RCC 7860 (cell line): Measurements from ENCODE around the gene KCNAB1.
"Not testable (repeated sequence)": the region's sequence is repeated elsewhere in the genome, so short reads cannot be mapped to it uniquely, and the experiment has no call there.

Source experiments
- DNase-seq: peaks from one replicate; pipeline ENCODE4 v3.0.0-alpha.2; 2015; ENCODE audit warnings: low spot score
- FAIRE-seq: peaks from 2 replicates; lab custom pipeline; 2012; peaks lifted over from hg19 to GRCh38; lab: Jason Lieb, UNC

The KCNAB1 gene

GRCh38 chr3:156256256-156256655, 135.9 kb downstream of the KCNAB1 start:
- FAIRE-seq (no peak), DNase-seq (no peak)

GRCh38 chr3:156256945-156257344, 136.6 kb downstream of the KCNAB1 start:
- FAIRE-seq (no peak), DNase-seq (no peak)

- FAIRE-seq, result no peak
- no peak for DNase-seq
Observed at GRCh38 chr3:156258301-156258700, 137.9 kb downstream of the KCNAB1 start.

DNA sequence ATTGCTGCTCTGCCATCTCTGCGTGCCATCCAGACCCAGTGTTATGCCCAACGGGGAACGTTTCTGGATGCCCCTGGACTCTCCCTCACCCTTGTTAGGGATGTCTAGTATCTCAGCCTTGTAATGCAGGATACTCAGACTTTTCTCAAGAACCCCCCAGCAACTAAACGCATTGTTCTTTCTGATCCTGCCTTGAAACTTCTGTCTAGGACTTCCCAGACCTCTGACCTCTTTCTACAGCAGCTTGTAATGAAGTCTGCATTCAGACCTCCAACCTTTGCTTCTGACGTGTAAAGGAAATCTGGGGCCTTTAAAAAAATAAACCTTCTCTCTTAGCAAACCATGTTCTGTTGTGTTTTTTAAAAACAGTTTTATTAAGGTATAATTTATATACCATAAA, 139.5 kb downstream of the KCNAB1 start:
- no peak for FAIRE-seq

DNA sequence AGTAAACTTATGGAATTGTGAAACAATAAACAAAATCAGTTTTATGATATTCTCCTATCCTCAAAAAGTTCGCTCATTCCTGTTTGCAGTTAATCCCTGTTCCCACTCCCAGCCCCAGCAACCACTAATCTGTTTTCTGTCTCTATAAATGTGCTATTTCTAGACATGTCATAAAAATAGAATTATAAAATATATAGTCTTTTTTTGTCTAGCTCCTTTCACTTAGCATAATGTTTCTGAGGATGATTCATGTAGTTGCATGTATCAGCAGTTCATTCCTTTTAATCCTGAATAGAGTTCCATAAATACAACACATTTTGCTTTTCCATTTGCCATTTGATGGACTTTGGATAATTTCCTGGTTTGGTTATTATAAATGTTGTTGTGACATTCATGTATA, 140.0 kb downstream of the KCNAB1 start:
- FAIRE-seq (no peak), DNase-seq (no peak)

More for the DNA sequence above, 139.5 kb downstream of the KCNAB1 start:
- no peak for DNase-seq

GRCh38 chr3:156264771-156265170, 144.4 kb downstream of the KCNAB1 start:
- DNase-seq (no peak), FAIRE-seq (no peak)

DNA sequence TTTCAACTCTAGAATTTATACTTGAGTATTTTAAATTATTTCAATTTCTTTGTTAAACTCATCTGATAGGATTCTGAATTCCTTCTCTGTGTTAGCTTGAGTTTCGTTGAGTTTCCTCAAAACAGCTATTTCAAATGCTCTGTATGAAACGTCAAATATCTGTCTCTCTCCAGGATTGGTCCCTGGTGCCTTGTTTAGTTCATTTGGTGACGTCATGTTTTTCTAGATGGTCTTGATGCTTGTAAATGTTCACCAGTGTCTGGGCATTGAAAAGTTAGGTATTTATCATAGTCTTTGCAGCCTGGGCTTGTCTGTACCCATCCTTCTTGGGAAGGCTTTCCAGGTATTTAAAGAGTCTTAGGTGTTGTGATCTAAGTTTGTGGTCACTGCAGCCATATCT, 151.1 kb downstream of the KCNAB1 start:
- FAIRE-seq (no peak), DNase-seq (no peak)

GRCh38 chr3:156271995-156272719, 151.8 kb downstream of the KCNAB1 start:
- no peak for DNase-seq
- no peak for FAIRE-seq

- FAIRE-seq (no peak), DNase-seq (no peak)
Observed at GRCh38 chr3:156273111-156273694, 152.8 kb downstream of the KCNAB1 start.

DNA sequence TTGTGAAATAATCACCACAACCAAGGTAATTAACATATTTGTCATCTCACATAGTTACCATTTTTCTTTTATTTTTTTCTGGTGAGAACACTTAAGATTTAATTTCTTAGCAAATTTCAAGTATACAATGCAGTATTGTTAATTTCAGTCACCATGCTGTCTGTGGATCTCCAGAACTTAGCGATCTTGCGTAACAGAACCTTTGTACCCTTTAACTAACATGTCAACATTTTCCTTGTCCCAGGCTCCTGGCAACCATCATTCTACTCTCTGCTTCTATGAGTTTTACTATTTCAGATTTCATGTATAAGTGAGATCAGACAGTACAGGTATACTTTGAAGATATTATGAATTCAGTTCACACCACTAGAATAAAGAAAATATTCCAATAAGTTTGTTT, 154.4 kb downstream of the KCNAB1 start:
- FAIRE-seq (no peak), DNase-seq (no peak)

DNA sequence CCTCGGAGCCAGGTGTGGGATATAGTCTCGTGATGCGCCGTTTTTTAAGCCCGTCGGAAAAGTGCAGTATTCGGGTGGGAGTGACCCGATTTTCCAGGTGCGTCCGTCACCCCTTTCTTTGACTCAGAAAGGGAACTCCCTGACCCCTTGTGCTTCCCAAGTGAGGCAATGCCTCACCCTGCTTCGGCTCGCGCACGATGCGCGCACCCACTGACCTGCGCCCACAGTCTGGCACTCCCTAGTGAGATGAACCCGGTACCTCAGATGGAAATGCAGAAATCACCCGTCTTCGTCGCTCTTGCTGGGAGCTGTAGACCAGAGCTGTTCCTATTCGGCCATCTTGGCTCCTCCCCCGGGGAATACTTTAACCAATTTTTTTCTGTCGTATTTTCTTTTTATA, 164.3 kb downstream of the KCNAB1 start:
- not testable (repeated sequence) for FAIRE-seq, DNase-seq

DNA sequence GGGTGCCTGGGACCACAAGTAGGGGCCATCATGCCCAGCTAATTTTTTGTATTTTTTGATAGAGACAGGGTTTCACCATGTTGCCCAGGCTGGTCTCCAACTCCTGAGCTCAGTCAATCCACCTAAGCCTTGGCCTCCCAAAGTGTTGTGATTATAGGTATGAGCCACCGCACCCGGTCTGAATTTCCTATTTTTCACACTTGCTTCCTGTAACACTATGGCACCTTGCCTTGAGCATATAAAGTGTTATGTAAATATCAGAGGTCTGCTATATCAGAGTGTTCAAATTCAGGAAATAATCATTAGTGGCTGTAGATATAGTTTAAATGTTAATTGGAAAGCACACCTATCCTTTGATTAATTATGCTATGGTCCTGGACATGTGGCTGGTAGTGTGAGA, 165.2 kb downstream of the KCNAB1 start:
- no peak for DNase-seq
- FAIRE-seq, result no peak

- no peak for DNase-seq
- FAIRE-seq, result no peak
Observed at GRCh38 chr3:156290924-156291271, 170.5 kb downstream of the KCNAB1 start.

- FAIRE-seq (no peak), DNase-seq (no peak)
Observed at GRCh38 chr3:156291272-156292123, 171.1 kb downstream of the KCNAB1 start.

DNA sequence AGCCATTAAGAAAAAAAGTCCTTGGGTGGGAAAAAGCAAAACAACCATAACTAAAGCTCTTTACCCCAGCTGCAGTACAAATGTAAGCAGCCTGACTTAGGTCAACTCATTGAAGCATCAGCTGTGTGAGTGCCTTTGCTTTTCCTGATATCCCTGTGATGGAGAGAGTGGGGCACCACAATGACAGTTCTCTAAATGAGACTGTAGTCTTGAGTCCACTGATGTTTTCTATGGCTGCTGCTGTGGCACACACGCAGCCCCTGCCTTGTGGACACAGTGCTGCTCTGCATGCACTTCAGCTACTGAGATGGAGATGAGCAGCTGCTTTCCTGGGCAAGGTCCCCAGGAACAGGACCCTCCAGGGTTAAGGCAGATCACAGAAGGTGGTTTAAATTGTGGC, 173.2 kb downstream of the KCNAB1 start:
- no peak for DNase-seq
- FAIRE-seq, result no peak

DNA sequence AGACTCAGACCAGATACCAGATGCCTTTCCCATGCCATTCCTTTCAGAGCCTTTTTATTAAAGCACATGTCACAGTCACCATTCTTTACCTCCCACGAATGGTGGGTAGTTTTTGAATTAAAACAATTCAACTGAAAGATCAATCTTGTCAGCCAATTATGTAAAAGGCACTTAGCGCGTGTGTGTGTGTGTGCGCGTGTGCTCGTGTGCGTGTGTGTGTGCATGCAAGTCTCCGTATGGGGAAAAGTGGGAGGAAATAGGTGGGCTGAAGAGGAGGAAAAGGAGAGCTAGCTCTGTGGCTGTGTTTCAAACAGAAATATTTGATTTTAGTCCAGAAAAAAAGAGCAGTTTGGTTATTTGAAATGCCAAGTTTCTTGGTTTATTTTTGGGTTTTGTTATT, 177.2 kb downstream of the KCNAB1 start:
- DNase-seq, result no peak
- no peak for FAIRE-seq

DNA sequence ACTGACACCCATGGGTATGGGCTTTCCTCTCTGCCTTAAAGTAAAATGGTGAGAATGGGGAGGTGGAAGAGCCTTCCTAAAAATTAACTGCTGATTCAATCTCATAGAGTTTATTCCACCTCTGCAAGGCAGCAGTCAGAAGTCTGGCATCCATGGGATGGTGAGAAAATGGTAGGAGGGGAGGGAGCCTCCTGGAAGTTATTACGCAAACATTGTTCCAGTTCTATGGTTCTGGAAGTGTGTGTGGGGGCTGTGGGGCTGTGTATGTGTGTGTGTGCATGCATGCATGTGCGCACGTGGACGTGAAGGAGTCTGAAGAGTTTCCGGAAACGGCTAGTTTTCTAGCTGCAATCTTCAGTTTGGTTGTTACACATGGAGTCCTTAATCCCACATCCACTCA, 177.6 kb downstream of the KCNAB1 start:
- FAIRE-seq, result no peak
- DNase-seq, result no peak

- DNase-seq (no peak), FAIRE-seq (no peak)
Observed at GRCh38 chr3:156298938-156299337, 178.6 kb downstream of the KCNAB1 start.

GRCh38 chr3:156299569-156299968, 179.2 kb downstream of the KCNAB1 start:
- DNase-seq (no peak), FAIRE-seq (no peak)

GRCh38 chr3:156300371-156300770, 180.0 kb downstream of the KCNAB1 start:
- FAIRE-seq (no peak), DNase-seq (no peak)

DNA sequence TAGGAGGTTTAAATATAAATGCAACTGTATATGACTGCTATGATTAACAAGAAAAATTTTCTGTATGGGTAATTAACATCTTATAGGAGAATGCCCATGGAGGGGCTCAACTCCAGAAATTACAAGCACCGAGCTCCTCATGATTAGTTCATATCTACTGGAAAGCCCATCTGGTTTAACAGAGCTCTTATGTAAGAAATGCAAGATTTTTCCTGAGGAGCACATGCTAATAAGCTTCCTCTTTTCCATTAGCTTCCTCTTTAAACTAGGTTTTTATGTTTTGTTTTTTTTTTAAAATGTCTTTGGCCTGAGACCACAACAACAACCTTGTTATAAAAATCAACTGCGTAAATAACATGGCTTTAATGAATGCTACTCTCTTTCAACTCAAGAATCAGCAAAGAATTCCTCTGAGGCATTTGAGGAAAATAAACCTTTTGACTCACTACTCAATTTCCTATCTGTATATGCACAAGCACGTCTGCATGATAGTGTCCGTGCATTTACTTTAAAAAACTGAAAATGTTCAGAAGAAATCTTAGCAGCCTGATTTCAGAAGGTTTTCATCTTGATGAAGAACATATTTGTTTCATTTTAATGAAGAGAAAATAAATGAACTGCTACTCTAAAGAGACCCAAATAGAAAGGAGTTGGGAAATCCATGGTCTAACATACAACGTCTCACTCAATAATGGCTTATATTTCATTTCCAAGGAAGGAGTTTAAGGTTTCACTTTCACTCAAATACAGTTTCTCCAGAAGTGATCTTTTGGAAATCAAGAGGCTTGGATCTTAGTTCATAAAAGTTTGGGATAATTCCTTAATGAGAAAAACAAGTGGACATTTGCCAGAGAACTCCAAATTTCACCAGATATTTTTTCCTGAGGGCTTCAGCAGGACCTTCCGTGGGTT, 180.8 kb downstream of the KCNAB1 start:
- FAIRE-seq (no peak), DNase-seq (no peak)
